Stimulated activated naive CD8-positive, alpha-beta T cell treated with anti-CD3 and anti-CD28 coated beads, Interleukin-15, Interleukin-2, amounts not matched to agents 100 ng/mL and 50 ng/mL, for 24 hours (primary cell): Measurements from ENCODE around the gene HOXD1.

Experiments
- H3K27ac Mint-ChIP-seq: one replicate; pipeline ENCODE4 v1.8.0; 2021; ENCODE audit warnings: mild to moderate bottlenecking, mixed read lengths
- H3K27me3 Mint-ChIP-seq: one replicate; pipeline ENCODE4 v1.8.0; 2021; ENCODE audit warnings: mixed read lengths
- H3K36me3 Mint-ChIP-seq: one replicate; pipeline ENCODE4 v1.8.0; 2021; ENCODE audit warnings: low read depth, mixed read lengths
- H3K4me1 Mint-ChIP-seq: one replicate; pipeline ENCODE4 v1.8.0; 2021; ENCODE audit warnings: low read depth, mixed read lengths
- H3K4me3 Mint-ChIP-seq: one replicate; pipeline ENCODE4 v1.8.0; 2021; ENCODE audit warnings: mild to moderate bottlenecking, mixed read lengths
- H3K9me3 Mint-ChIP-seq: one replicate; pipeline ENCODE4 v1.8.0; 2021; ENCODE audit warnings: mixed read lengths

Gene HOXD1

DNA sequence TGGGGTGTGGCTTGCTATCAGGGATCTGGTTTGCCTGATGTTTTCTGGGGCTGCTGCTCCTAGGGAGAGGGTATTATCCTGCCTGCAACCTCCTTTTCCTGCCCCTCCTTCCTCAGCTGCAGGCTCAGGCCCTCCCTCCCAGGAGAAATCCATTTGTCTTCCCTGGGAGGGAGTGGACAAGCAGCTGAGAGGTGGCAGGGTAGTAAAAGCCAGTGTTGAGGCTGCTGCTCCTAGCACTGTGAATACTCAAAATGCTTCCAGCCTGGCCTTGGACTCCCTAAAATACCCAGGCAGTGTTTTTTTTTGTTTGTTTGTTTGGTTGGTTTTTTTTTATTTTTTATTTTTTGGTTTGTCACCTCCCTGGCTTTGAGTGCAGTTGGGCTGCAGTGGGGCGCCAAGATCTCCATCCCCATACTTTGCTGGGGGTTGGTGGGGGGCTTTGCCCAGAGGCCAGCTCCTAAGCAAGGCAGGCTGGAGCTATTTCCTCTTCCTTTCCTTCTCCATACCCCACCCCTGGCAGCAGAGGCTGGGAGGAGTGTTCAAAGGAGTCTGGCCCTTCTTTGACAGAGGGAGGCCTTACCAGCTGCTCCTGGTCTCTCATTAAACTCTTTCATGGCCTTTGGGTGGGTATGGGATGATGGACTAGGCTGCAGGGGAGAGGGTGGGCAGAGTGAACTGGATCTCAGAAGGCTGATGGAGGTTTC, 17.7 kb upstream of the HOXD1 start:
- Mint-ChIP-seq H3K36me3 (no peaks in the 10 kb centered on the region), H3K4me1 (peaks cover 14% of the 10 kb centered on the region), H3K9me3 (no peaks in the 10 kb centered on the region), H3K4me3 (no peak overlapping the region), H3K27me3 (peaks cover 81% of the 10 kb centered on the region), H3K27ac (no peak overlapping the region)

DNA sequence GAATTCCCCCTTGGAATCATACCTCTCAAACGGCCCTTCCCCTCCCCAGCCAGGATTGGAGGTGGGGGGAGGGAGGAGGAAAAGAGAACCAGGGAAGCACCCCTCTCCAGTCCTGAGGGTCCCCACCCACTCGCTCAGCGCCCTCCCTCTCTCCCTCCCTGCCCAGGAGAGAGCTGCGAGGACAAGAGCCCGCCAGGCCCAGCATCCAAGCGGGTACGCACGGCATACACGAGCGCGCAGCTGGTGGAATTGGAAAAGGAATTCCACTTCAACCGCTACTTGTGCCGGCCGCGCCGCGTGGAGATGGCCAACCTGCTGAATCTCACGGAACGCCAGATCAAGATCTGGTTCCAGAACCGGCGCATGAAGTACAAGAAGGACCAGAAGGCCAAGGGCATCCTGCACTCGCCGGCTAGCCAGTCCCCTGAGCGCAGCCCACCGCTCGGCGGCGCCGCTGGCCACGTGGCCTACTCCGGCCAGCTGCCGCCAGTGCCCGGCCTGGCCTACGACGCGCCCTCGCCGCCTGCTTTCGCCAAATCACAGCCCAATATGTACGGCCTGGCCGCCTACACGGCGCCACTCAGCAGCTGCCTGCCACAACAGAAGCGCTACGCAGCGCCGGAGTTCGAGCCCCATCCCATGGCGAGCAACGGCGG, 17.0 kb upstream of the HOXD1 start:
- Mint-ChIP-seq H3K9me3 (no peaks in the 10 kb centered on the region), H3K4me1 (peaks cover 14% of the 10 kb centered on the region)

DNA sequence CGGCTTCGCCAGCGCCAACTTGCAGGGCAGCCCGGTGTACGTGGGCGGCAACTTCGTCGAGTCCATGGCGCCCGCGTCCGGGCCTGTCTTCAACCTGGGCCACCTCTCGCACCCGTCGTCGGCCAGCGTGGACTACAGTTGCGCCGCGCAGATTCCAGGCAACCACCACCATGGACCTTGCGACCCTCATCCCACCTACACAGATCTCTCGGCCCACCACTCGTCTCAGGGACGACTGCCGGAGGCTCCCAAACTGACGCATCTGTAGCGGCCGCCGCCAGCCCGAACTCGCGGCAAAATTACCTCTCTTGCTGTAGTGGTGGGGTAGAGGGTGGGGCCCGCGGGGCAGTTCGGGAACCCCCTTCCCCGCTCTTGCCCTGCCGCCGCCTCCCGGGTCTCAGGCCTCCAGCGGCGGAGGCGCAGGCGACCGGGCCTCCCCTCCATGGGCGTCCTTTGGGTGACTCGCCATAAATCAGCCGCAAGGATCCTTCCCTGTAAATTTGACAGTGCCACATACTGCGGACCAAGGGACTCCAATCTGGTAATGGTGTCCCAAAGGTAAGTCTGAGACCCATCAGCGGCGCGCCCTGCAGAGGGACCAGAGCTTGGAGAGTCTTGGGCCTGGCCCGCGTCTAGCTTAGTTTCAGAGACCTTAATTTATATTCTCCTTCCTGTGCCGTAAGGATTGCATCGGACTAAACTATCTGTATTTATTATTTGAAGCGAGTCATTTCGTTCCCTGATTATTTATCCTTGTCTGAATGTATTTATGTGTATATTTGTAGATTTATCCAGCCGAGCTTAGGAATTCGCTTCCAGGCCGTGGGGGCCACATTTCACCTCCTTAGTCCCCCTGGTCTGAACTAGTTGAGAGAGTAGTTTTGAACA, 16.2 kb upstream of the HOXD1 start:
- no peaks in the 10 kb centered on the region for H3K36me3 Mint-ChIP-seq
- no peak overlapping the region for H3K4me3 Mint-ChIP-seq
- H3K4me1 Mint-ChIP-seq = peaks cover 14% of the 10 kb centered on the region
- no peak overlapping the region for H3K27ac Mint-ChIP-seq
- peaks cover 81% of the 10 kb centered on the region for H3K27me3 Mint-ChIP-seq
- no peaks in the 10 kb centered on the region for H3K9me3 Mint-ChIP-seq

More for the DNA sequence above, 17.0 kb upstream of the HOXD1 start:
- H3K27me3 Mint-ChIP-seq = peaks cover 81% of the 10 kb centered on the region
- no peak overlapping the region for H3K27ac Mint-ChIP-seq
- H3K36me3 Mint-ChIP-seq = no peaks in the 10 kb centered on the region
- H3K4me3 Mint-ChIP-seq = no peak overlapping the region

DNA sequence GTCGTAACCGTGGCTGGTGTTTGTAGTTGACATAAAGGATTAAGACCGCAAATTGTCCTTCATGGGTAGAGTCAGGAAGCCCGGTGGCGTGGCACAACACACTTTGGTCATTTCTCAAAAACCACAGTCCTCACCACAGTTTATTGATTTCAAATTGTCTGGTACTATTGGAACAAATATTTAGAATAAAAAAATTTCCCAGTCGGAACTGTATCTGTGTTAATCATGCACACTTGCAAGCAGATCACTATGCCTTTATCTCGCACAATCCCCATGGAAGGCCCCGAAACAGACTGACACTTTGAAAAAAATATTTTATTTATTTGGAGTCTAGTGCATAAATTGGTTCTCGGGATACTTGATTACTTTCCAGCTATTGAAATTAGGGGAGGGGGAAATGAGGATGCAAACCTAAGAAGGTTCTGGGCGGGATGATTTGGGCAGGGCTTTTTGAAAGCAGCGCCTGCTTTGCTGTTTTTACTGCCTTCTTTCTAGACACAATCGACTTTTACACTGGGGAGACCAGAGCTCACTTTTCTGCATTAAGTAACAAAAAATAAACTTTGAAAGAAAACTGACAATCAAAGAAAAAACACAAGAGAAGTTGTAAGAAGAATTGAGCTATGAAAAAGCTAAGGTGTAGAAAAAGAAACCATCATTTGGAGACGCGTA, 15.4 kb upstream of the HOXD1 start:
- Mint-ChIP-seq H3K4me1 (peaks cover 14% of the 10 kb centered on the region), H3K27ac (no peak overlapping the region), H3K4me3 (no peak overlapping the region), H3K36me3 (no peaks in the 10 kb centered on the region), H3K27me3 (peaks cover 81% of the 10 kb centered on the region), H3K9me3 (no peaks in the 10 kb centered on the region)

DNA sequence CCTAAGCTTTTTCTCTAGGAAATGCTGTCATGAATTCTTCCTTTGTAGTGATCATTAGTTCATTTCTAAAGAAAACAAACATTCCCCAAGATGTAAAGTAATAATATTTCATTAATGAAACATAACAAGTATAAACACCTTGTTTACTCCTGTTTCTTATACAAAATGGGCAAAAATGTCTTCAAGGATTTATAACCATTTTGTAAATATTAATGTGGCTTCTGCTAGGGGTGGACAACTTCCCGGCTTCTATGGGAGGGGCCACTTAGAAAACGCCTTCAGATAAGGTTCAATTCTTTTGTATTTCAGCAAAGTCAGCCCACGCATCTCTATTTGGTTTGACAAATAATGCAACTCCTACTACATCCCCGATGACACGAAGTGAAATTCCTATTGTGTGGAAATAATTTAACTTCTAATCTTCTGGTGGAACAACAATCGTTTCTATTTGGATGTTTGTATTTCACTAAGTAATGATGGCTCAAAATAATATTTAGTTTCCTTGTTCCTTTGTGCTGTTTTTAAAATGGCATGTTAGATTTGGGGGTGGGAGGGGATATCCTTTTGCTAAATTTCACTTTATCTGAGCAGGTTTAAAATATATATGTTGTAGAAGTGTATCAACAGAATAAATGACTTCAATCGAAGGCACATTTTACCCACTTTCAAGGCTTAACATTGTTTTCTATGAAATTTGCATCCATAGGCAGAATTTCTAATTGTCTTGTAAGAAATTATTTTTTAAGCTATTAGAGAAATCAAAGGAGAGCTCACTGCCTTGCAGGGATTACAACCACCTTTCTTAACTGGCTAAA, 14.7 kb upstream of the HOXD1 start:
- Mint-ChIP-seq H3K4me3 (no peak overlapping the region), H3K27ac (no peak overlapping the region), H3K9me3 (no peaks in the 10 kb centered on the region), H3K27me3 (peaks cover 88% of the 10 kb centered on the region), H3K4me1 (peaks cover 14% of the 10 kb centered on the region), H3K36me3 (no peaks in the 10 kb centered on the region)

DNA sequence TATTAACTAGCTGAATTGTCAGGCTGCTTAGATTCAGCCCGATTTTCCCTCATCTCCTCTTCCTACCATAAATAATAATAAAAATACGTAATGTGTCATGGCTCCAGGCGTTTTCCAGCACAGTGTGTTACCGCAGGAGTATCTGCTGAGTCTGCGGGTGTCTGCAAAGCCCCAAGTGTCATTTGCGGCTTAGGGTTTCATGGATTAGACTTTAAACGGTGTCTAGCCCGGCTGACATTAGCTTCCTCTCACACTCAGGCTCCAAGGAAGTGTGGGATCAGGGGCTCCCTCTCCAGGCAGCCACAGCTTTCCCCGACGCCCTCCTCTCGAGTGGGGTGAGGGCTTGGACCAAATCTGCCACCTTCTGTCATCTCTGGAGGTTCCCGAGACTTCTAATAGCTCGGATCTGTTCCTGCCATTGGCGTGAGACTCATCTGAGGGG, 14.1 kb upstream of the HOXD1 start:
- Mint-ChIP-seq H3K27me3 (peaks cover 92% of the 10 kb centered on the region), H3K4me1 (peaks cover 14% of the 10 kb centered on the region), H3K27ac (no peak overlapping the region), H3K36me3 (no peaks in the 10 kb centered on the region), H3K9me3 (no peaks in the 10 kb centered on the region), H3K4me3 (no peak overlapping the region)

DNA sequence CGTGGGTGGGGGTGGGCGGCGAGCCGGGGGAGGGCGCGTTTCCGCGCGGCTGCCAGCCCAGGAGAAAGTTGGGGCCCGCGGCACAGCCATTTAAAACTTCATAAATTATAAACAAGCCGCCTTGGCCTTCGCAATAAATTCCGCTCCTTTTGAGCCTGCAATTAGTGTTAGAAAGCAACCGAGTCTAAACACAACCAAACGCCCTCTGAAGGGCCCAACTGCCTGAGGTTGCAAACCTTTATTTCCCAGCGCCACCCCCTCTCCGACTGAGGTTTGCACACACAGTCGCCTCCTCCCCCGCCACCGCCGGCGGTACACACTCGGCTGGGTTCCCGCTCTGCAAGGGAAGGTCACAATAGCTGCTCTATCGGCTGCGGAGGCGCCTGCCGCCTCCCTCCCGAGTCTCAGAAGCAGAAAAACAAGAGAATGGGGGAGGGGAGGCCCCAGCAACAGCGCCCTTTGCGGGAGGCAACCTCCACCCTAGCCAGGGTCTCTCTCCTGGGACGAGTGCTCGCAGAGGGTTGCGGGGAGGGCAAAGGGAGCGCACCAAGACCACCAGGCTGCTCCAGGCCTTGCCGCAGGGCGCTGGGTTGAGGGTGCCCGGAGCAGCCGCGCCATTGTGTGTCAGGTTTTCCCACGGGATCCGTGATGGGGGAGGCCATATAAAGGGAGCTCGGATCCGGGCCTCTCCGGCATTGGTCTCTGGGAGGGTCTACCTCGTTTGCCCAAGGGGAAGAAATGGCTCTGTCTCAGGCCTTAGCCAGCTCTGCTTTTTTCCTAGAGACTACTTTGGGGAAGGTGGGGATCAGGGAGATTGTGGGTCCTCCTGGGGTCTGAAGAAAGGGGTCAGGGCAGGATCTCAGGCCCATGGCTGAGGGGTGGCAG, 13.4 kb upstream of the HOXD1 start:
- no peaks in the 10 kb centered on the region for H3K36me3 Mint-ChIP-seq
- peaks cover 92% of the 10 kb centered on the region for H3K27me3 Mint-ChIP-seq
- no peak overlapping the region for H3K27ac Mint-ChIP-seq
- H3K9me3 Mint-ChIP-seq = no peaks in the 10 kb centered on the region
- peaks cover 14% of the 10 kb centered on the region for H3K4me1 Mint-ChIP-seq
- H3K4me3 Mint-ChIP-seq = no peak overlapping the region

DNA sequence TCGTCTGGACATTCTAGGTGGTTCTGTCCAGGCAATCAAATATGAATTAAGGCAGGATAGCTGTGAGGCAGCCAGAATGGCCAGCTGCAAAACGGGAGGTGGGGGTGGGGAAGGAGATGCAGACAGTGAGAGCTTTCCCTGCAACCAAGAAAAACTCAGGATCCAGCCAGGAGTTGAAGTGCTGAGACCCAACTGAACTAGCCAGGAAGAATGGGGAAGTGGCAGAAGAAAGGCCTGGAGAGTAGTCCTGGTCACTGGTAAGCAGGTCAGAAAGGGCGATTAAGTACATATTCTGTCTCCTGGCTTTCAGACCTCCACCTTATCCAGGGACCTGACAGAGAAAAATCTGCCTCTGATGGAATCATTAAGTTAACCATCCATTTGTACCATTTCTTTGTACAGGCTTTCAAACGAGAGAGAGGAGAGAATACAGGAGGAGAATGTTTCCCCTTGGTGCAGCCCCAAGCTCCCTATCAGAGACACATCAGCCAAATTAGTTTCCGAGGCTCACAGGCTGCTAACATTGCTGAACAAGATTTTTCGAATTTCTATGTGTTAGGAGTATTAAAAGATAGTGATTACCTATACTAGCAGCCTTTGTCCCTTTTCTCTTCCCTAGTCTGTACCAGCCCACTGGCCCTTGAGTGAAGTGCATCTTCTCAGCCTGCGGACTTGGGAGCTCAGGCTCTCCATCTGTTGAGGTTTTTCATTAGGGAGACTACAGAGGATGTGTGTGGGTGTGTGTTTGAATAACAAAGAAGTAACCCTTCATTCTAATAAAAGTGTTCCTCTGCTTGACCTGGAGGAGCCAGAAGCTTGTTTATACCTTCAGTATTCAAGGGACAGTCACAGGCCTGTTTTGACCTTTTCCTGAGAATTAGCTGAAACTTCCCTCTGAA, 12.5 kb upstream of the HOXD1 start:
- no peak overlapping the region for H3K4me3 Mint-ChIP-seq
- peaks cover 92% of the 10 kb centered on the region for H3K27me3 Mint-ChIP-seq
- no peaks in the 10 kb centered on the region for H3K9me3 Mint-ChIP-seq
- no peak overlapping the region for H3K27ac Mint-ChIP-seq
- no peaks in the 10 kb centered on the region for H3K36me3 Mint-ChIP-seq
- H3K4me1 Mint-ChIP-seq = peaks cover 14% of the 10 kb centered on the region

DNA sequence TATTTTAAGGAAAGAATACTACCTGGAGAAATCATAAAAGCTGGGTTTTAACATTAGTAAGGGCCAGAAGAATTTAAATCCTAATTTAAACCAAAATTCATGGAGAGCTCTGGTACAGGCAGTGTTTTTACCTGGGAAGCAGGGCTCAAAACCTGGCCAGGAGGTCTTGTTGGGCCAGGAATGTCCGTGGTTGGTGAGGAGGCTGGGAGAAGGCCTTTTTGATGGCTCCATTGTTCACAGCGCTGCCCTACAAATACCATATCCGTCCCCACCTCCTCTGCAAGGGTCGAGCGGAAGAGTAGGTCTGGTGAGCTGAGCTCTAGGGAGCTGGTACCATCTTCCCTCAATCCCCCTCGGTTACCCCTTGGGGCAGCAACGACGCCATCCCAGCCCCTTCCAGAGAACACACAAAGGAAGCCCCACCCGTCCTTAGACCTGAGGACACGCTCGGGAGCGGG, 10.9 kb upstream of the HOXD1 start:
- Mint-ChIP-seq H3K4me1 (peaks cover 14% of the 10 kb centered on the region), H3K36me3 (no peaks in the 10 kb centered on the region), H3K27me3 (peaks cover 91% of the 10 kb centered on the region), H3K4me3 (no peak overlapping the region), H3K9me3 (no peaks in the 10 kb centered on the region), H3K27ac (no peak overlapping the region)

DNA sequence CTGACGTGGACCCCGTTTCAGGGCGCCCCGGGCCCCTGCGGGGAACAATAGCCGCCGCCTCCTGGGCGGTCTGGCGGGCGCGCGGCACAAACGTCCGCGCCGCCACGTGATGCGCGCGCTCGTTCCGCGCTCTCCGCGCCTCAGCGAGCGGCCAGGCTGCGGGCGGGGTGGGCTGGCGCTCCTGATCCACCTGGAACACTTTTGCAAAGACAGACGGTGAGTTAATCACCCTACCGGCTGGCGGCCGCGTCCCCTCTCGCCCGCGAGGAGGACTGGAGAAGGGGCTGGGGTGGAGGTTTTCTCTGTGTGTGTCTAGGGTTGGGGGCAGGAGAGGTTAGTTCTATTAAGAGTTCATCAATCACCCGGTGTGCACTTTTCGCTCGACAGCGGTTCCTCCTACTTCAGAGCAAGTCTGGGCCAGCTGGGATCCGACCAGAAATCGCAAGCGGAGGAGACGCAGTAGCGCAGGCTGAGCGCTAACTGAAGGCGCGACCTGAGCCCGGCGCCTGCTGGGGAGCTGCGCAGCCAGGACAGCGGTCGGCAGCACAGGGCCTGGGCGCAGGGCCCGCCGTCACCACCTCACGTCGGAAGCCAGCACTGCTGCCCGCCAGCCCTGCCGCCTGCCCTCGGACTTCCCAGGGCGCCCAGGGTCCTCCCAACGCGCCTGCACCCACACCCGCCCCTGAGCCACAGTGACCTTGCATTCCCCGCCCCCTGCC, 10.3 kb upstream of the HOXD1 start:
- Mint-ChIP-seq H3K4me1 (peaks cover 14% of the 10 kb centered on the region), H3K4me3 (no peak overlapping the region), H3K36me3 (no peaks in the 10 kb centered on the region), H3K27me3 (peaks cover 91% of the 10 kb centered on the region), H3K9me3 (no peaks in the 10 kb centered on the region), H3K27ac (no peak overlapping the region)

DNA sequence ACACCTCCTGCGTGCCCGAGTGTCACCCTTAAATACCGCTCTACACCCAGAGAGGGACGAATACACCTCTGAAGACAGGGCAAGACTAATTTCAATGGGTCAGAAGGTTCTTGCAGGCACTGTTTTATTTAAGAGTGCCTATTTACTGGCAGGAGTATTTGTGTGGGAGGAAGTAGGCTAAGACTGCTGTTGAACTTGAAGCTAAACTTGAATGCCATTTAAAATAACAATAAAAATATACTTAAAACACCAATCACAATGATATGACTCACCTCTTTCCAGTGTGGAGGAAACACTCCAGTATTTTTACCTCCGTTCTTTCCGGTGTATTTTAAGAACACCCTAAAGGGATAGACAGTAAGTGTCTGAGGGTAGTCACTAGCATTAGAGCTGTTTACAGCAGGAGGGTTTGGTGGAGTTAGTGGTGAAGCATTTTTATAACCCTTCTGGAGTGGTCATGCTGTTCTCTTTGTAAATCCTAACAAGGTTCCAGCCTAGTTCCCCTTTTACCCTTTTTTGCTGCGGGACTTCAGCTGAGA, 9.6 kb upstream of the HOXD1 start:
- H3K9me3 Mint-ChIP-seq = no peaks in the 10 kb centered on the region
- H3K4me1 Mint-ChIP-seq = peaks cover 12% of the 10 kb centered on the region
- no peaks in the 10 kb centered on the region for H3K36me3 Mint-ChIP-seq
- no peak overlapping the region for H3K27ac Mint-ChIP-seq
- no peak overlapping the region for H3K4me3 Mint-ChIP-seq
- H3K27me3 Mint-ChIP-seq = peaks cover 91% of the 10 kb centered on the region

DNA sequence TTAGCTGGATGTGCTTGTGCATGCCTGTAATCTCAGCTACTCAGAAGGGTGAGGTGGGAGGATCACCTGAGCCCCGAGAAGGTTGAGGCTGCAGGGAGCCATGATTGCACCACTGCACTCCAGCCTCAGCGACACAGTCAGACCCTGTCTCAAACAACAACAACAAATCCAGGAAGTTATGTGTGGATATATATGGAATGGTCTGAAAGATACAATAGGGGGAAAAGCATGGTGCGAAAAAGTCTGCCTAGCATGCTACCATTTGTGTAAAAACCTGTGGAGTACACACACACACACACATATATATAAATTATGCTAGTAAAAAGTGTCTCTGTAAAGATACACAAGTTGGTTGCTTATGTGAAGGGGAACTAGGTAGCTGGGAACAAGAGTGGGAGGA, 6.9 kb upstream of the HOXD1 start:
- Mint-ChIP-seq H3K9me3 (no peaks in the 10 kb centered on the region), H3K27ac (no peak overlapping the region), H3K36me3 (peaks cover 3% of the 10 kb centered on the region), H3K4me3 (no peak overlapping the region), H3K27me3 (peaks cover 88% of the 10 kb centered on the region), H3K4me1 (no peaks in the 10 kb centered on the region)
